CD4-positive, alpha-beta memory T cell (primary cell): Measurements from ENCODE around the gene KLHL36. TPM values are rescaled to one million over a fixed set of nuclear protein-coding genes. Genes with fewer than 3 reads are reported as not detected.
A peak's percentile ranks its signal among the peaks of the same experiment; 100 is the strongest.

Experiments
- CTCF ChIA-PET: fragments of 350-600 bp; sonication (Branson Sonifier 250); formaldehyde crosslinking; loops from one replicate; lab custom pipeline; 2021; ENCODE audit warnings: inconsistent platforms; ENCODE audit not compliant: partially characterized antibody; lab: Charles Lee
- POLR2A ChIA-PET: fragments of 350-600 bp; sonication (Branson Sonifier 250); formaldehyde crosslinking; loops from one replicate; lab custom pipeline; 2021; ENCODE audit not compliant: partially characterized antibody; lab: Charles Lee
- DNase-seq, 5 donors: peaks; one replicate each; pipeline versions ENCODE4 v3.0.0 to v3.0.0-alpha.2; 2020 to 2022; ENCODE audit warnings: mixed read lengths in 1 of 5
- H3K27ac ChIP-seq: one replicate; pipeline ENCODE4 v1.7.0; 2013; ENCODE audit warnings: low read depth, low read length
- H3K27me3 ChIP-seq: 2 replicates; pipeline ENCODE4 v1.7.0; 2013; ENCODE audit warnings: mild to moderate bottlenecking, low read length, moderate library complexity; ENCODE audit not compliant: insufficient read depth
- H3K36me3 ChIP-seq: 2 replicates; pipeline ENCODE4 v1.7.0; 2013; ENCODE audit warnings: mild to moderate bottlenecking, low read length, moderate library complexity; ENCODE audit not compliant: insufficient read depth
- H3K4me1 ChIP-seq: 2 replicates; pipeline ENCODE4 v1.7.0; 2013; ENCODE audit warnings: mild to moderate bottlenecking, low read length, moderate library complexity; ENCODE audit not compliant: insufficient read depth
- H3K4me3 ChIP-seq, 2 donors: one replicate each; pipeline ENCODE4 v1.7.0; 2013; ENCODE audit warnings: low read length in 2 of 2, mild to moderate bottlenecking in 1 of 2
- H3K9me3 ChIP-seq, 2 donors: one replicate each; pipeline ENCODE4 v1.7.0; 2013; ENCODE audit warnings: low read length in 2 of 2, control low read depth in 1 of 2; ENCODE audit not compliant: control insufficient read depth in 1 of 2
- H3K27ac Mint-ChIP-seq, 7 donors: one replicate each; pipeline ENCODE4 v1.8.0; 2020 to 2021; ENCODE audit warnings: mixed read lengths in 7 of 7, mild to moderate bottlenecking in 6 of 7, inconsistent platforms in 3 of 7, moderate library complexity in 3 of 7
- H3K27me3 Mint-ChIP-seq, 2 donors: one replicate each; pipeline ENCODE4 v1.8.0; 2020 to 2021; ENCODE audit warnings: mixed read lengths in 2 of 2
- H3K36me3 Mint-ChIP-seq, 2 donors: one replicate each; pipeline ENCODE4 v1.8.0; 2020 to 2021; ENCODE audit warnings: mixed read lengths in 2 of 2, inconsistent platforms in 1 of 2, mild to moderate bottlenecking in 1 of 2
- H3K4me1 Mint-ChIP-seq, 4 donors: one replicate each; pipeline ENCODE4 v1.8.0; 2020 to 2021; ENCODE audit warnings: mixed read lengths in 4 of 4, mild to moderate bottlenecking in 1 of 4
- H3K4me3 Mint-ChIP-seq, 8 donors: one replicate each; pipeline ENCODE4 v1.8.0; 2020 to 2021; ENCODE audit warnings: mixed read lengths in 8 of 8, mild to moderate bottlenecking in 7 of 8, moderate library complexity in 6 of 8, inconsistent platforms in 3 of 8
- H3K9me3 Mint-ChIP-seq, 8 donors: one replicate each; pipeline ENCODE4 v1.8.0; 2020 to 2021; ENCODE audit warnings: mixed read lengths in 8 of 8, mild to moderate bottlenecking in 5 of 8, inconsistent platforms in 3 of 8, moderate library complexity in 1 of 8
- intact Hi-C: fragments of 100-400 bp; cut with micrococcal nuclease; formaldehyde crosslinking; loops from one replicate; pipeline ENCODE4 v1.15.1; 2023
- polyA plus RNA-seq, 2 donors: library from polyadenylated mRNA; unstranded; fragments of 300-500 nt; fragmentation: Illumina TruSeq; gene quantifications; one replicate each; pipeline ENCODE4 v1.2.3, GENCODE V29; 2021
- total RNA-seq, 2 experiments: library from RNA; stranded (reverse); gene quantifications; one replicate each; pipeline ENCODE4 v1.2.3, GENCODE V29; 2021

Gene KLHL36
- total and polyA plus RNA-seq, 4 experiments from 2014 or later: 28.2 to 149 (median 86.9) TPM

GRCh38 chr16:84638231-84638806 lies 10.0 kb upstream of the KLHL36 start:
- no peaks in the 10 kb centered on the region for H3K36me3 ChIP-seq
- CTCF ChIA-PET: no interaction called here
- H3K4me3 ChIP-seq: no peak overlapping the region
- intact Hi-C loops: no loop called here
- POLR2A ChIA-PET: interaction anchor here (1.1 to 1.4 kb wide), 2 partner anchors 10 to 132 kb away, joined by 3 to 4 read pairs; partner anchors contain the start of gene KLHL36
- no peaks in the 10 kb centered on the region for H3K27me3 ChIP-seq
- no peak overlapping the region for H3K27ac ChIP-seq
- DNase-seq: no peak
- Mint-ChIP-seq H3K36me3 (no peaks in the 10 kb centered on the region), H3K9me3 (no peaks in the 10 kb centered on the region), H3K4me3 (peak overlapping the region in 1 of 8 donors; percentile 32), H3K4me1 (peaks cover 14 to 39% (median 27%) of the 10 kb centered on the region in 4 donors), H3K27ac (peak overlapping the region in 1 of 7 donors; percentile 13), H3K27me3 (no peaks in the 10 kb centered on the region)
- H3K4me1 ChIP-seq: peaks cover 27% of the 10 kb centered on the region
- no peaks in the 10 kb centered on the region for H3K9me3 ChIP-seq

- CTCF ChIA-PET: interaction anchor here (0.6 kb wide), 1 partner anchor 130 kb away, joined by 4 read pairs; no protein-coding TSS in a partner anchor
- intact Hi-C loops: no loop called here
- Histone ChIP-seq H3K9me3 (no peaks in the 10 kb centered on the region), H3K4me3 (no peak overlapping the region), H3K4me1 (peaks cover 27% of the 10 kb centered on the region), H3K27me3 (no peaks in the 10 kb centered on the region), H3K27ac (no peak overlapping the region), H3K36me3 (no peaks in the 10 kb centered on the region)
- peaks cover 12 to 39% (median 27%) of the 10 kb centered on the region in 4 donors for H3K4me1 Mint-ChIP-seq
- H3K36me3 Mint-ChIP-seq: no peaks in the 10 kb centered on the region
- no peaks in the 10 kb centered on the region for H3K9me3 Mint-ChIP-seq
- H3K27ac Mint-ChIP-seq: peak overlapping the region in 2 of 7 donors; percentile 48 to 52
- POLR2A ChIA-PET: interaction anchor here (1.9 kb wide), 1 partner anchor 10 kb away, joined by 7 read pairs; no protein-coding TSS in a partner anchor
- H3K27me3 Mint-ChIP-seq: no peaks in the 10 kb centered on the region
- H3K4me3 Mint-ChIP-seq: peak overlapping the region in 1 of 8 donors; percentile 35
- no peak for DNase-seq
Measured at GRCh38 chr16:84640145-84640544, 8.2 kb upstream of the KLHL36 start.

DNA sequence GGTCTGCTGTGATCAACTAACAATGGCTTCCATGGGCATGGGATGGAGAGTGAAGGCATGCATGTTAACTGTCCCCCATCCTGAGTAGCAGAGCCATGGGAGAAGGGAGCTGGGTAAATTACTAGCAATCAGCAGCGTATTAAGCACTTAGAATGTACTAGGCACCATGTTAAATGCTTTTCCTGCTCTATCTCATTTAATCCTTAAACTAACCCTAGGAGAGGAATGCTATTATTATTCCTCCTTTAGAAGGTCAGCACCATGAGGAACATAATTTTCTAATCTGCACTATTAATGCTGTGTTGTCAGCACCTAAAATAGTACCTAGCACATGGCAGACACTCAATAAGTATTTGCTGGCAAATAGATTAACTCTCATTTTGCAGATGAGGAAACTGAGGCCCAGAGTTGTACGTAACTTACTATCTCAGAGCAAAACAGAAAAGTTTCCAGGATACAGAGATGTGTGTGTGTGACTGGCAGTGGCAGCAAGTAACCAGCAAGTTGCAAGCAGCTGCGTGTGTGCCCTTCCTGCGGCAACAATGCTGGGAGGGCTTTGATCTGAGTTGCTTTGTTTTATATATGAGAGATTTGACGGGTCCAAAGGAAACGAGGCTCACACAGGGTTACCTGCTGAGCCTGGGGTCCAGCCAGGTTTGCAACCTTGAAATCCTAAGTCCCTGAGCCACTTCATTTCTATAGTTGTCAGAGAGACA lies 6.5 kb upstream of the KLHL36 start:
- Mint-ChIP-seq H3K27me3 (no peaks in the 10 kb centered on the region), H3K4me1 (peaks cover 12 to 45% (median 29%) of the 10 kb centered on the region in 4 donors), H3K36me3 (no peaks in the 10 kb centered on the region), H3K27ac (peak overlapping the region; percentile 5 to 90 (median 84)), H3K4me3 (peak overlapping the region; percentile 31 to 79 (median 54)), H3K9me3 (no peaks in the 10 kb centered on the region)
- peak in 1 of 5 donors; percentile 18 for DNase-seq
- ChIA-PET POLR2A (interaction anchor here (1.1 to 1.9 kb wide), 4 partner anchors 8 to 135 kb away, joined by 4 to 7 read pairs (median 7); no protein-coding TSS in a partner anchor), CTCF (interaction anchor here (1.2 to 1.6 kb wide), 4 partner anchors 19 to 97 kb away, joined by 4 to 6 read pairs (median 5); no protein-coding TSS in a partner anchor)
- Histone ChIP-seq H3K9me3 (no peaks in the 10 kb centered on the region), H3K27me3 (no peaks in the 10 kb centered on the region), H3K4me1 (peaks cover 27% of the 10 kb centered on the region), H3K27ac (no peak overlapping the region), H3K36me3 (no peaks in the 10 kb centered on the region), H3K4me3 (no peak overlapping the region)
- intact Hi-C loops: no loop called here

DNA sequence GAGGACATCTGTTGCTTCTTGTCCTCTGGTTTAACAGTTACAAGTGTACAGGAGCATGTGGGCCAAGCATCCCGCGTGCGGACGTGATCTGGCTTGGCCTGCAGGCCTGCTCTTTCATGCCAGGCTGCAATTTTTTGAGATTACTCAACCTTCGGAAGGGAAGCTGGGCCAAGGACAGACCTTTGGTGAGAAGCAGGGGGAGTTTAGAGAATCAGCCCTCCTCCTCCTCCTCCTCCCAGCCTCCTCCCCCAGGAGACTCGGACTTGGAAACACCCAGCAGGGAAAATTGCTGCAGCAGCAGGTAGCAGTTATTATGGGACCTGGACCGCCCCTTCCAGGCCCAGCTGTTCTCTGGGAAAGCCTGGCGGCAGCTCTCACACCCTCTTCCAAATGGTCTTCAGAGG lies 5.1 kb upstream of the KLHL36 start:
- no peaks in the 10 kb centered on the region for H3K9me3 Mint-ChIP-seq
- CTCF ChIA-PET: interaction anchor here (1.4 kb wide), 1 partner anchor 95 kb away, joined by 4 read pairs; no protein-coding TSS in a partner anchor
- POLR2A ChIA-PET: no interaction called here
- Histone ChIP-seq H3K36me3 (no peaks in the 10 kb centered on the region), H3K4me1 (peaks cover 33% of the 10 kb centered on the region), H3K4me3 (no peak overlapping the region), H3K27me3 (no peaks in the 10 kb centered on the region), H3K27ac (no peak overlapping the region), H3K9me3 (no peaks in the 10 kb centered on the region)
- no peaks in the 10 kb centered on the region for H3K27me3 Mint-ChIP-seq
- H3K4me1 Mint-ChIP-seq: peaks cover 16 to 46% (median 34%) of the 10 kb centered on the region in 4 donors
- H3K4me3 Mint-ChIP-seq: no peak overlapping the region
- H3K27ac Mint-ChIP-seq: no peak overlapping the region
- DNase-seq: no peak
- H3K36me3 Mint-ChIP-seq: peaks cover 0 to 3% of the 10 kb centered on the region in 2 donors
- intact Hi-C loops: no loop called here

GRCh38 chr16:84643674-84644073 lies 4.6 kb upstream of the KLHL36 start:
- CTCF ChIA-PET: no interaction called here
- Histone ChIP-seq H3K36me3 (no peaks in the 10 kb centered on the region), H3K4me3 (no peak overlapping the region), H3K9me3 (no peaks in the 10 kb centered on the region), H3K27me3 (no peaks in the 10 kb centered on the region), H3K27ac (no peak overlapping the region), H3K4me1 (peaks cover 33% of the 10 kb centered on the region)
- POLR2A ChIA-PET: no interaction called here
- H3K4me1 Mint-ChIP-seq: peaks cover 16 to 41% (median 33%) of the 10 kb centered on the region in 4 donors
- peaks cover 0 to 3% of the 10 kb centered on the region in 2 donors for H3K36me3 Mint-ChIP-seq
- H3K9me3 Mint-ChIP-seq: no peaks in the 10 kb centered on the region
- intact Hi-C loops: no loop called here
- H3K27ac Mint-ChIP-seq: no peak overlapping the region
- H3K27me3 Mint-ChIP-seq: no peaks in the 10 kb centered on the region
- no peak overlapping the region for H3K4me3 Mint-ChIP-seq
- no peak for DNase-seq

DNA sequence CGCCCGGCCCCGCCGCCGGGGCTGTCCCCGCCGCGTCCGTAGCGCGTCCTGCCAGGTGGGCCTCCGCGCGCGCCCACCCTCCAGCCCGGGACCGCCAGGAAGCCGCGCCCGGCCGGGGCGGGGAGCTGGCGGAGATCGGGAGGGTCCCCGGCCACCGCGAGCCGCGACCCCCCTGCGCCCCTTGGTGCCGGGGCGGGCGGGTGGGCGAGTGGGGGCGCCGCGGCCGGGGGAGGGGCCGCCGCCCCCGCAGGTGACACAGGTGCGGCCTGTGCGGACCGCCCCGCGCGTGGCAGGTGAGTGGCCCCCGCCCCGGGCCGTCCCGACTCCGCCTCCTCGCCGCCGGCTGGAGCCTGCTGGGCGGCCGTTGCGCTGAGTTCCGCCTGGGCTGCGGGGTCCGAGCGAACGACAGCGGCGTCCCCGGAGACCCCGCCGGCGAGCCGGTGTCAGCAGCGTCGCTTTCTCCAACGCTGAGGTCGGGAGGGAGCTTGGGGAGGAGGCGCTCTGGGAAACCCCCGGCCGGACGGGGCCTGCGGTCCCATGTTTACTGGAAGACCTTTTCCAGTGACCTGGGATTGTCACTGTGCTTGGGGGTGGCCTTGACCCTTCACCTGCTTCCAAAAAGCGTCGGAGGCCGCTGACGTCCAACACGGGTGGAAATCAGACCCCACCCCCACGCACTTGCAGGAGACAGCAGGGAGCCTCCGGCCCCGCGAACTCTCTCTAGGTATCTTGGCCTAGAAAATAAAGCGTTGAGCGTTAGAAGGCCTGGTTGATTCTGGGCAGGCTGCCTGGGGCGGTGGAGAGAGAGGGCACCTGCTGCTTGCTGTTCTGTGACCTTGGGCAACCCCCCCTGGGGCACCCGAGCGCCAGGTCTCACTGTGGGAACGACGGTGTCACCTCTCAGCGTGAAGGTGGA lies 542 bp downstream of the KLHL36 start:
- DNase-seq: peak; percentile 34 to 69 (median 45)
- Histone ChIP-seq H3K9me3 (no peaks in the 10 kb centered on the region), H3K36me3 (peaks cover 15% of the 10 kb centered on the region), H3K27me3 (no peaks in the 10 kb centered on the region), H3K4me1 (peaks cover 55% of the 10 kb centered on the region), H3K4me3 (peak overlapping the region; percentile 32 to 62), H3K27ac (peak overlapping the region; percentile 51)
- Mint-ChIP-seq H3K27ac (peak overlapping the region; percentile 86 to 92 (median 88)), H3K9me3 (no peaks in the 10 kb centered on the region), H3K4me3 (peak overlapping the region; percentile 82 to 89 (median 85)), H3K27me3 (no peaks in the 10 kb centered on the region), H3K4me1 (peaks cover 34 to 60% (median 48%) of the 10 kb centered on the region in 4 donors), H3K36me3 (peaks cover 17 to 40% of the 10 kb centered on the region in 2 donors)
- POLR2A ChIA-PET: interaction anchor here (0.6 to 5.0 kb wide), 20 partner anchors 8 to 379 kb away, joined by 3 to 28 read pairs (median 5); partner anchors contain the start of genes COTL1 and KIAA0513
- intact Hi-C loops: loop anchor here (2.0 kb wide), 1 partner anchor 52 kb away; no protein-coding TSS in a partner anchor
- CTCF ChIA-PET: interaction anchor here (1.0 to 2.2 kb wide), 6 partner anchors 10 to 143 kb away, joined by 3 to 13 read pairs (median 4); no protein-coding TSS in a partner anchor
